HG03520 (cell line): ENCODE results near the gene ATP5PF.
"Not testable (repeated sequence)": the region's sequence is repeated elsewhere in the genome, so short reads cannot be mapped to it uniquely, and the experiment has no call there.

ENCODE experiments used
- ATAC-seq: cut with Tn5 transposase; IDR thresholded peaks from one replicate; pipeline ENCODE4 v1.9.1; 2021; ENCODE audit warnings: mild to moderate bottlenecking, moderate library complexity; ENCODE audit not compliant: unreplicated experiment

Gene ATP5PF, protein sequence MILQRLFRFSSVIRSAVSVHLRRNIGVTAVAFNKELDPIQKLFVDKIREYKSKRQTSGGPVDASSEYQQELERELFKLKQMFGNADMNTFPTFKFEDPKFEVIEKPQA

DNA sequence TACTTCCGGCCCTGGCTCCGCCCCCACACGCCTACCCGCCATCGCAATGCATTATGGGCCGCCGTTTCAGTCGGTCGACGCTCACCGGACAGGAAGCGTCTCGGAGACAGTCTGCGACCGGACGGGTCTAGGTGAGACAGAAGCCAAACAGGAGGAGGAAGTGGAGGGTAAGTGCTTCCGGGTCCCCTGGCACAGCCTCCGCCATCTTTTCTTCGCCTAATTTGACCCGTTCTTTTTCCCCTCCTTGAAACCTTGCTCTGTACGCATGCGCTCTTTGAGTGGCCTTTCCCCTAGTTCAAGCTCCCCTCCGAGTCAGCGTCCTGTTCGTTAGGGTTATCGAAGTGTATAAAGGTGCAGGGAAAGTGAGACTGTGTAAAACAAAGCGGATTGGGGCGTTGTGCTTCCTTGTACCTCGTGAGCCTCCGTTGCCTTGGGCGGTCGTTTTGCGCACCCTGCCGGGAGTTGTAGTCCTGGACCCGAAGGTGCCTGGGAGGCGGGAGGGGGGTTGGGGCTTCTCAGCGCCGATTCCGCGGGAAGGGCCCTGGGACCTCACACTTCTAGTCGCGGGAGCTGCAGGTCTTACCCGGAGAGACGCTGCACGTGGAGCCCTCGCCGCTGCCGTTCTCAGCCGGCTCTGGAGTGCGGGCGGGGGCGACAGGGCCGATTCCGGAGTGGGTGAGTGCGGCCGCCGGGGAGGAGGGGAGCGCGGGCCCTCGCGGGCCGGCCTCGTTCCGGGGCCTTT, at the start of gene ATP5PF, which contains the start of gene GABPA:
Gene ATP5PF (minus strand): TSS at position 1 of the 742 bp plus-strand sequence. CDS start 5,110 bp downstream, outside the sequence.
Gene GABPA (plus strand): TSS at position 69 of the 742 bp plus-strand sequence. CDS start 6,627 bp downstream, outside the sequence.
- peak; percentile 86 for ATAC-seq

DNA sequence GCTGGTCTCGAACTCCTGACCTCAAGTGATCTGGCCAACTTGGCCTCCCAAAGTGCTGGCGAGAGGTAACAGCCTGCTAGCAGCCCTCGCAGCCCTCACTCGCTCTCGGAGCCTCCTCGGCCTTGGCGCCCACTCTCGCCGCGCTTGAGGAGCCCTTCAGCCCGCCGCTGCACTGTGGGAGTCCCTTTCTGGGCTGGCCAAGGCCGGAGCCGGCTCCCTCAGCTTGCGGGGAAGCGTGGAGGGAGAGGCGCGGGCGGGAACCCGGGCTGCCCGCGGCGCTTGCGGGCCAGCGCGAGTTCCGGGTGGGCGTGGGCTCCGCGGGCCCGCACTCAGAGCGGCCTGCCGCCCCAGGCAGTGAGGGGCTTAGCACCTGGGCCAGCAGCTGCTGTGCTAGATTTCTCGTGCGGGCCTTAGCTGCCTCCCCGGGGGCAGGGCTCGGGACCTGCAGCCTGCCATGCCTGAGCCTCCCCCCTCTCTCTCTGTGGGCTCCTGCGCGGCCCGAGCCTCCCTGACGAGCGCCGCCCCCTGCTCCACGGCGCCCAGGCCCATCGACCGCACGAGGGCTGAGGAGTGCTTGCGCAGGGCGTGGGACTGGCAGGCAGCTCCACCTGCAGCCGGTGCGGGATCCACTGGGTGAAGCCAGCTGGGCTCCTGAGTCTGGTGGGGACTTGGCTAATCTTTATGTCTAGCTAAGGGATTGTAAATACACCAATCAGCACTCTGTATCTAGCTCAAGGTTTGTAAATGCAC, 43.6 kb upstream of the ATP5PF start:
- ATAC-seq: not testable (repeated sequence)

DNA sequence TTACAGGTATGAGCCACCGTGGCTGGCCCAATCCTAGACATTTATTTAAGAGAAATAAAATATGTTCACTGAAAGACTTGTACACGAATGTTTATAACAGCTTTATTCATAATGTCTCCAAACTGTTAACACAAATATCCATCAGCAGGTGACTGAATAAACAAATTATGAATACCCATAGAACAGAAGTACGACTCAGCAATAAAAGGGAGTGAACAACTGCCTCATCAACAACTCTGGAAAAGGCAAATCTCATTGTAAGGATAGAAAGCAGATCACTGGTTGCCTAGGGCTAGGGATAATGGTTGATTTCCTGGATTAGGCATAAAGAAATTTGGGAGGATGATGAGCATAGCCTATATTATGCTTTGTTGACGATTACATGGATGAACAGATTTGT, 41.7 kb upstream of the ATP5PF start:
- no peak for ATAC-seq

DNA sequence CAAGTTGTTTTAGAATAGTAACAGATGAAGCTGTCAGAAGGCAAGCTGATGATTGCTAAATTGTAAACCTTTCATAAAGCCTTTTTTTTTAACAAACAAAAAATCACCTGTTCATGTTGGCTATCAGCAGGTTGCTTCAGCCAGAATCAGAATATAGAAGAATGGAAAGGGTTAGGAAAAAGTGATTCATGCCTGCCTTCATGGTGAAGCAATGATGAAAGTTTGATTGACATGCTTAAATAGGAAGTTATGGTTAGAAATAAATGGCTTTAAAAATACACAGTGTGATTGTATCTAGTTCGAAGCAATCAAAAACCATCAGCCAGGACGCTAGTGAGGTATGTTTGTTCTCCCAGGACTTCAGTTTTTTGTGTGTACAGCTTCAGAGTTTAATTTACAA, 38.0 kb upstream of the ATP5PF start:
- ATAC-seq: no peak

DNA sequence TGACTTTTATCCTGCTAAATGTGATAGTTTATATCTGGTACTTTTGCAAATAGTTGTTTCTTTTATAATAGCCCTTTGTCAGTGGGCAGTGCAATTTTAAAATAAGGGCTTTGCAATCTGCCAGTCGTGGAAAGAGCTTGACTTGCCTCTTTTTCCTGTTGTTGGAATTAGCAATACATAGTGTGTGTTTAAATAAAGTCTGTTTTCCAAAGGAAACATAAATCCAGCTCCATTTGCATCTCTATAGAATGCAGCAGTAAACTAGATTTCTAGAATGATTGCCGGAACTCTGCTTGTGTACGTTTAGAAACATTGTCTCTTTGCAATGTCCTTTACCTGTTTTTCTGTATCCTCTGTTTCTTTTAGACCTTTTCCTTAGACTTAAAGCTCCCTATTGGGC, 33.2 kb upstream of the ATP5PF start:
- ATAC-seq: no peak

DNA sequence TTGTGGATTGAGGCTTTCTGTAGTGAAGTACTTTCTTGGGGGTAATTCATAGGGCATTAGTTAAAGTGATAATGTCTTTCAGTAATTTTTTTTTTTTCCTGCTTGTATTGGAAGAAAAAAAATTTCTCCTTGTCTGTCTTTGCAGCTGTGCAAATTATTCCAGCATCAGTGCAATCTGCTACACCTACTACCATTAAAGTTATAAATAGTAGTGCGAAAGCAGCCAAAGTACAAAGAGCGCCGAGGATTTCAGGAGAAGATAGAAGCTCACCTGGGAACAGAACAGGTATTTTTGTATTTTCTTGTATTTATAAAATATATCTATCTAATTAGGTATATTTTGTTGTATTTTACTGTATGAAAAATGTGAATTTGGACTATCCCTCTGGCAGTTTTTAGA, 29.4 kb upstream of the ATP5PF start:
- ATAC-seq: no peak

DNA sequence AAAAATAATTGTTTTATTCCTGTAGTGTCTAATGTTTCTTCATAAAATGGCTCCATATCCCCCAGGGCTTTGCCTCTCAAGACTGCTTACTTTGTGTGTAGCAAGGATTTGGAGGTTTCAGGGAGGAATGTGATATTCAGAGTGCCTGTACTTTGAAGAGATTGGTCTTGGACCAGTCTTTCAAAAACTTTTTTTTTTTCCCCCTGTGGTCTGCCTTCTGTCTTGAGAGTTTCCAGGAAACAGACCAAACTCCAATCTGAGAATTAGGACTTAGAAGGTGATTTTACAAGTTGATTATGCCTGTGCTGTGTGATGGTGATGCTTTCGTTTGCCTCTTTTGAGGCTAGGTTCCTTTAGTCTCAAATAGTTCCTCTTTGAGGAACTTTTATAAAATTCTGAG, 26.0 kb upstream of the ATP5PF start:
- no peak for ATAC-seq

DNA sequence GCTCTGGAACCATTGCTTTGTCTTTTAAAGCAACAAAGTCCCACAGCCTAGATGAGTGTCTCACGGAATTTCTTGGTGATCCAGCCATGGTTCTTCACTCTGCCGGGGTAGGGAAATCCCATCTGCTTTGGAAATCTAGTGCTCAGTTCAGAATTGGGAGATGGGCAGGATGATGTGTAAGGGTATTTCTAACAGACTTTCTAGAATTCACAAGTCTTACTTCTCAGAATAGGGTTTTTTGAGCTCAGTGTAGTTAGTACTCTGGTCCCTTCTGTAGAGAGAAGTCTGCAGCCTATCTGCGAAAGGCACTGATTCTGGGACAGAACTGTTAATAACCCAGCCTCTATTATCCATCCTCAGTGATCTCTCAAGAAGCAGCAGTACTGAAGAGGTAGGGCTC, 25.4 kb upstream of the ATP5PF start:
- no peak for ATAC-seq

DNA sequence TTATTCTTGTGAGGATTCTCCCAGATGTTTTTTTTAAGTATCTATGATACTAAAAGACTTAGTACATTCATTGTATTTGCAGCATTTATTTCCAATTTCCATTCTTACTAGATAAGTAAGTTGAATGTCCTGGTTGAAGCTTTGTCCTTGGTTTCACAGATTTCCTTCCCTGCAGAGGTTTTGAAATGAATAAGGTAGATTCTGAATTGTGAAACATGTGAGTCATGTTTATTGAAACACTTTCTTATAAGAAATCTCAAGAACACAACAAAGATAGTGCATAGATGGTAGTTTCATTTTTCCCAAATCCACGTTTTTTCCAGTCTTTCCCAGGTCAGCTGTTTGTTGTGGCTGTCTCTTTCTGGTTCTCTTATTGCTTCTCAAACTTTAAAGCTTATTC, 24.9 kb upstream of the ATP5PF start:
- no peak for ATAC-seq

DNA sequence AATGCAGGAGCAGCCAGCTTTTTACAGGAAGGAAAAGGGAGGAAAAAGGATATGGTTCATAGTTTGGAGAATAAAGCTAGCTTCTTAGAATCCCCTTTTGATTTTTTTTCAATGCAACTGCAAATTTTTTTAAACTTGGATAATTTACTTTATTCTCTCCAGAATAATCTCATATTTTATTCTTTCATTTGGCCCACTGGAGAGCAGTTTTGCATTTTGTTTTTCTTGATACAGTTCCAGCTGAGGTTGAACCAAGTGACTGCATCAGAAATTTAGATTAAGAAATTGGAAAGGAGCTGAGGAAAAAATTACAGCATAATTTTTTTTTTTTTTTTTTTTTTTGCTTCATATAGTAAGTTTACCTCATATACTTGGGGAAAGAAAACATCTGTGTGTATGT, 22.8 kb upstream of the ATP5PF start:
- ATAC-seq: no peak

DNA sequence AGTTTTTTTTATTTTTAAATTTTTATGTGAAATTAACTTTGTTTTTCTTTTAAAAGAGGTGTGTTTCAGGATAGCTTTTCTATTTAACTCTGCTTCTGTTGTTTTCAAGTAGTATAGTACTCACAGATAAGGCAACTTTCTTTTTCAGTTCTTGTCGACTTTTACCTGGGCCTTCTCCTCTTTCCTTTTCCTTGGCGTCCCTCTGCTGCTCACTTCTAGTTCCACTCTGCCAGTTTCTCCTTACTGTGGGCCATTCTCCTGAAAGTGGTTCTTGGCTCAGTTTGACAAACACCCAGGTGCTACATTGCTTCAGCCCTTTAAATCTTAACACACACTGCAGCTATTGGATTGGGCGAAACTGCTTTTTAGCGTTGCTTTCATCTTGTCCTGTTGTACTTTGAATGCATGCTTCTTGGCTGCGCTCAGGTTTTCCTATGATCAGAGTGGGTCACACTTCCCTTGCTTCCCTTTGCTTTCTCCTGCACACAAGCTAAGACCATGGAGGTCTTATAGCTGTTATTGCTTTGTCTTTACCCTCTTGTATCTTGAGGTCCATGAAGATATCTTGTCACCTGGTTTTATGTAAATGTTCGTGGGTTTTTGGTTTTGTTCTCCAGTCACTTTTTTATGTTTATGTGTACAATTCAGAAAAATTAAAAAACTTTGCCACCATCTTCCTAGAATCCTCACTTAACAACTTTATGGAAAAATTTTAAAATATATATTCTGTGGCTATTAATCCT, 21.7 kb upstream of the ATP5PF start:
- ATAC-seq: no peak

DNA sequence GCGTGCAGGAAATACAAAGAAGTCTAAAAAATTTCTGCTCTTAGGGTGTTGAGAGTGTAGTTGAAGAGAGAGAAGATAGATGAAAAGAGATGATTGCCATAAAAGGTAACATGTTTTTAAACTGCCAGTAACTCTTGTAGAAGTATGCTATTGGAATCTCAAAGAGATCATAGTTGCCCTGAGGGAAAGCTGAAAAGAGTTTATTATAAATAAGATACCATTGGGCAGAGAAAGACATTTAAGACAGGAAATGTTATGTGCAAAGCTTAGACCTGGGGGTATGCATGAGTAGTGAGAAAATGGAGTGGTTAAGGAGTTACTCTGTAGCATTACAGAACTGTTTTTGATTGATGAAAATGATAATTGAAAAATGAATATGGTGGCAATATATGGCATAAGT, 17.7 kb upstream of the ATP5PF start:
- ATAC-seq: no peak

DNA sequence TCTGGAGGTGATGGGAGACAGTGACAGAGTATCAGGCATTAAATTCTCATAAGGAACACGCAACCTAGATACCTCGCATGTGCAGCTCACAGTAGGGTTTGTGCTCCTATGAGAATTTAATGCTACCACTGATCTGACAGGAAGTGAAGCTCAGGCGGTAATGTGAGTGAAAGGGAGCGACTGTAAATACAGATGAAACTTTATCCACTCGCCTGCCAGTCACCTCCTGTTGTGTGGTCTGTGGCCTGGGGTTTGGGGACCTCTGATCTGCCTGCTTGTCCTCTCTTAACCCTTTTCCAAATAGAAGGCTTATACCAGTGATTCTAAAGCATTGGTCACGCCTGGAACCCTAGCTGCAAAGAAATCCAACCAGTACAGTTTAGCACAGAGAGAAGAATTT, 15.4 kb upstream of the ATP5PF start:
- no peak for ATAC-seq

DNA sequence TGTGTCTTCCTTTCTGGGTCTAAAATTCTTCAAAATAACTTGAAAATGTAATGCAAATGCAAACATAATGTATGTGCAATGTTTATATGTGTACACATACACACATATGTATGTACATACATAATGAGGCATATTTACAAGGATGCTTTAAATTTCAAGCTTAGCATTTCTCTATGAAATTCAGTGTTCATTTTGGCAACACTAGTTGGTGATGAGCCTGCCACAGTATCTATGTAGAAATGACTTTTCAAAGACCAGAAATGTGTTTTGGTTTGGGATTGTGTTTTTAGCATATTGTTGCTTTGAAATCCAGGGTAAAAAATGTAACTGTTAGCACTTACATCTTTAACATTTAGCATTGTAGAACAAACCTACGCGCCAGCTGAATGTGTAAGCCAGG, 10.2 kb upstream of the ATP5PF start:
- ATAC-seq: no peak

DNA sequence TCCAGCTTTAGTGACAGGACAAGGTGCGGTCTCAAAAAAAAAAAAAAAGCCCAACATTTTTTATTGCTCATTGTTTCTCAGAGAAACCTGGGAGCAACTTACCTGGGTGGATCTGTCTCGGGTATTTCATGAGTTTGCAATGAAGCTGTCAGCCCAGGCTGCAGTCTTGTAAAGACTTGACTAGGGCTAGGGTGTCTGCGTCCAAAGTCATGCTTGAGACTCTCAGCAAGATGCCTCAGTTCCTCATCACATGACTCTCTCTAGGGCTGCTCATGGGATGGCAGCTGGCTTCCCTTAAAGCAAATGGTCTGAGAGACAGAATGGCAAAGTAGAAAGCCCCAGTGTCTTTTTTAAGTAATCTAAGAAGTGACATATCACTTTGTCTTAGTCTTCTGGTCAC, 8.2 kb upstream of the ATP5PF start:
- ATAC-seq: no peak

DNA sequence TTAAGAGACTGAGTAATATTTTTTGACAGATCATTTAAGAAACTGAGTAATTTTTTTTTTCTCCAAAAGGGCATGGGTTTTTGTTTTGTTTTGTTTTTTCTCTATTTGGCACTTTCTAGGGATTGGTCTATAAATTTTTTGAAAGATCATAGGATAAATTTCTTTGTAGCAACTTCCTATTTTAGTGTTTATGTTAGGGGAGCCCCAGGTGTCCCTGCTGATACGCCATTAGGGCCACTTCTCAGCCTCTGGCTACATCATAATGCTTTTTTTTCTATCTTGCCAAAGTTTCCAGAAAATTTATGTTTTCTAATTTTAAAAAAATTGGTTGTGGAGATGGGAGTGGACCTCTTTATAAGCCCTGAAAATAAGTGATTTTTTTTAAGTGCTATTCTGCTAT, 2.7 kb upstream of the ATP5PF start:
- no peak for ATAC-seq

DNA sequence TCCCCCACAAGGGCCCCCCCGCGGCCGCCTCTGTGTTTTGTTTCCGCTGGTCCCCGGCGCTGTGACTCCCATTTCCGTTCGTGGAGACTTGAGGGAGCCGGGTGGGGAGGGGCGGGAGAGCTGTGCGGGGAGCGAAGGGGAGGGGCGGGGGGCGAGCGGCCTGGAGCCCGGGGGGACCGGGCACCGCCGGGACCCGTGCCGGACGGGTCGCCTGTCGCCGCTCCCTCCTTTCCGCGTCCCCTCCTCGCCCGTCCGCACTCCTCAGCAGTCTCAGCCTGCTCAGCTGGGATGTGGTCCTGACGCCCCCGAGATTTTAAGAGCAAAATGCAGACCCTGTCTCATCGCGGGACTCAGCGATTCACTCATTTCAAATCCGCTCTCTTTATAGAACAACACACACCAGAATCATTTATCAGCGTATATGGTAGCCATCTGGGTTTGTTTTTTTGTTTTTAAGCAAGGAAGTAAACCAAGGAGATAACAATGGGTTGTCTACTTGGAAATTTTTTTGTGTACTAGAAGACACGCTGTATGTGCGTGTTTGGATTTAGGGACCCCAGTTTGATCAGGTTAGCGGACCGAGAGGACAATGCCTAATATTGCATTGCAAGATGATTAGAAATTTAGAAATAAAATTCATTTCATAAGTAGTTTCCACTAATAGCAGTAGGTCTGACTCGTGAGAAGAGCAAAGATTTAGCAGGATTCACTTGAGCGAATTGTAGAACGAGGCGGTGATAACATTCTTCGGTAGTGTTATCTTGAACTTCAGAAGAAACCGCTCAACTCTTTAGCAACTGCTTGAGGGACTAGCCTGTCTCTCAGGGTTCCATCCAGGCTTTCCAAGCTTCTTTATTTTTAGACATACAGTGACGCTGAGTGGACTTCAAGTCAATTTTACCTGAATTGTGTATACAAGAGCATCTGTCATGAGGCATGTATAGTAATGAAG, 1.2 kb upstream of the ATP5PF start:
- ATAC-seq: peak; percentile 9

DNA sequence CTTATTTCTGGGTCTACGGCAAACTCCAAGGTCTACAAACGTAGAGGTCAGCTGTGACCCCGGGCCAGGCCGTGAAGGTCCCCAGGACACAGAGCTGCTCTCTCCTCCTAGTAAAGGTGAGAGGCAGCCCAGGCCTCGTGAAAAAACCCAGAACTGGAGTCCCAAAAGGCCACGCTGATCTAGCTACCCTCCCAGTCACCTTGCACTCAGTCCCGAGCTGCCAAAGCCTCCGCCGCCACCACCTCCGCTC, 125 bp downstream of the ATP5PF start:
- ATAC-seq: no peak

DNA sequence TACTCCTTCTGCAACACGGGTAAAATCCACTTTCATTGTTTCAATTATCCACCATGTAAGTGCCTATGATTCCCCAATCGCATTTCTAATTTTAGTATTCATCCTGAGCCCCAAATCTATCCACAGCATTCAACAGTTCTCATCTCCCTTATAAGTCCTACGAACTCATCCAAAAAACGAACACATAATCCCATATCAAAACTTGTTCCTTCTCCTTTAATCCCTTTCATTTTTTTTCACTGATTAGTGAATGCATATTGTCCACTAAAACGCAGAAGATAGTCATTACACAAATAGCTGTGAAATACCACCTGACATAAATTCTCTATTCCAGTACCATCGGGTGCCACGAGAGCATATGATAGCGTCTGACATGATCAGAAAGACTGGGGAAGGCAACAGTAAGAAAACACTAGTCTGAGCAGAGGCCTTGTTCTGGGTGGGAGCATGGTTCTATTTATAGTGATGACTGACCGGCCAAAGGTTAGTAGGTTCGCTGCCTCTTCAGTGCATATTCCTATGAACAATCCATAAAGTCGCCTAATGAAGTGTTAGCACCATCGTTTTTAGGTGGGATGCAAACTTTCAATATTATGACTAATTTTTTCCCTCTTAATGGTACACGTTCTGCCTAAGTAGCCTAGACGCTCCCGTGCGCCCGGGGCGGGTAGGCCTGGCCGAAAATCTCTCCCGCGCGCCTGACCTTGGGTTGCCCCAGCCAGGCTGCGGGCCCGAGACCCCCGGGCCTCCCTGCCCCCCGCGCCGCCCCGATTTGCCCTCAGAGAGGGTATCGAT, 648 bp downstream of the ATP5PF start:
- peak; percentile 13 for ATAC-seq
